ENCODE results near the gene C19orf85.

DNA sequence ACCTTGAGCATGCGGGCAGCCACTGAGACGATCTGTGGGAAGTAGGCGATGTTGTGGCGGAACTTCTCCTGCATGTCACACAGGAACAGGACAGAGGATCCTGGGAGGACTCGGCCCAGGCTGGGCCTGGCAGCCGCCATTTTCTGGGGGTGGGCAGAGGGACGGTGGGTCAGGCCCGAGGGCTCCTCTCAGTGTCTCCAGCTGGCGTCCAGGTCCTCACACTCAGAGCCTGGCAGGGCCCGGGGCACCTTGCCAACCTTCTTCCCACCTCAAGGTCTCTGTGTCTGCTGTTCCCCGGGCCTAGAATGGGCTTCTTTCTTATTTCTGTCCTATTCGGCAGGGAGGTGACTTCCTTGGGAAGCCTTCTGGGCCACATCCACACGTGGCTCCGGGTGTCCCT, 8.2 kb downstream of the C19orf85 start:
- TF ChIP-seq POLR2A (IDR thresholded peaks at IDR 0.05; ENCODE audit: low read depth, low read length) (no peak), POLR2AphosphoS5 (IDR thresholded peaks at IDR 0.05; ENCODE audit: low read depth, low read length) (no peak), SPI1 (IDR thresholded peaks at IDR 0.05; ENCODE audit: low read depth, low read length) (no peak), TAF1 (IDR thresholded peaks at IDR 0.05; ENCODE audit: low read depth, low read length) (no peak)
